CD4-positive, alpha-beta T cell treated with Interleukin-6 for 4 hours (primary cell): ENCODE results near the gene SURF1.
"Not testable (repeated sequence)": the region's sequence is repeated elsewhere in the genome, so short reads cannot be mapped to it uniquely, and the experiment has no call there.

ENCODE experiments used
- DNase-seq: peaks from one replicate; pipeline ENCODE4 v3.0.0-alpha.2; 2020; ENCODE audit warnings: mixed read lengths

The SURF1 gene

GRCh38 chr9:133382507-133383141 lies 26.3 kb upstream of the SURF1 start:
- DNase-seq, result no peak

DNA sequence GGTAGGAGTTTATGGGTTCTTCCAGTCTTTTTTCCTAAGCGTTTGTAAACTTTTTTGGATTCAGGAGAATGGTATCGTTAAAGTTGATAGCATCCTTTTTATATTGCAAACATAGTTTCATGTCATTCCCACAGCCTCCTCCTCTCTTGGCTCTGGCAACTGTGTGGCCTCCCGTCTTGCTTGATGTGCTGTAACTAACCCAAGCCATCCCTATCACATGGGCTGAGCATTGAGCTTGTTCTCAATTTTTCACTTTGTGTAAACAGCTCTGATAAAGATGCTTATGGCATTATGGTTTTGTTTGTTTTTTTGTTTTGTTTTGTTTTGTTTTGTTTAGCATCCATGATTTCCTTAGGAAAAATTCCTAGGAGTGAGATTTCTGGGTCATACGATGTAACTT lies 24.4 kb upstream of the SURF1 start:
- no peak for DNase-seq

GRCh38 chr9:133379153-133380086 lies 23.1 kb upstream of the SURF1 start:
- no peak for DNase-seq

DNA sequence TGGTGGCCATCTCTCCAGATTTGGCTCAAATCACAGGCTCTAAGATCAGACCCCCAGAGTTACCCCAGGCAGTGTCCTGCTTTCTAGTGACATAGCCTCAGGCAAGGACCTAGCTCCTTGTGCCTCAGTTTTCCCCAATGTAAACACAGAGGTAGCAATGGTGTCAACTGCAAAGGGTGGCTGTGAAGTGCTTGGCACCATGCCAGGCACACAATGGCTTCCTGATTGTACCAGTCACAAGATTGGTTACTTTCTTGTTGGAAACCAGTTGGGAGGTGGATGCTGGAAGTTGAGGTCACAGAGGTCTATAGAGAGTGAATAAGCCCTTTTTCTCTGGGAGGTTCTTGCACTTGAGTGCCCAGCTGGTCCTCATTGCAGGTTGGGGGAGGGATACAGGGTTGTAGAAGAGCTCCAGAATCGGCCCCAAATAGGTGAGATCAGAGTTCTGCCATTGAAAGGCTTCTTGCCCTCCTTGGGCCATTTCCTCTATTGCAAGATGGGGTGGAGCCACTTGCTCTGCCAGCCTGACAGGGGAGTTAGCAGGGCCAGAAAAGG lies 22.2 kb upstream of the SURF1 start:
- DNase-seq, result no peak

GRCh38 chr9:133377721-133378216 lies 21.5 kb upstream of the SURF1 start:
- no peak for DNase-seq

DNA sequence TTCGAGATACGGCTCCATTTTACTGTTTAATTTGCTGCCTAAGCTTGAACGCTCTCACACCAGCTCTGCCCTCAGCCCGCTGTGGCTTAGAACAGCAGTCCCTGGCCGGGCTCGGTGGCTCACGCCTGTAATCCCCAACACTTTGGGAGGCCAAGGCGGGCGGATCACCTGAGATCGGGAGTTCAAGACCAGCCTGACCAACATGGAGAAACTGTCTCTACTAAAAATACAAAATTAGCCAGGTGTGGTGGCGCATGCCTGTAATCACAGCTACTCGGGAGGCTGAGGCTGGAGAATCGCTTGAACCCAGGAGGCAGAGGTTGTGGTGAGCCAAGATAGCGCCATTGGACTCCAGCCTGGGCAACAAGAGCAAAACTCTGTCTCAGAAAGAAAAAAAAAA lies 21.0 kb upstream of the SURF1 start:
- DNase-seq, result not testable (repeated sequence)

- DNase-seq, result peak; percentile 94
These were observed 19.7 kb upstream of the SURF1 start, which contains the start of the genes STKLD1 and SURF4 for GRCh38 chr9:133375724-133376654. Gene STKLD1, plus strand, starts transcription at chr9:133376366. Its CDS starts 108 bp downstream, at chr9:133376474. Gene SURF4, minus strand, starts transcription at chr9:133376060. Its CDS starts 91 bp downstream, at chr9:133375969.

- peak; percentile 21 for DNase-seq
These were observed 18.9 kb upstream of the SURF1 start for GRCh38 chr9:133375116-133375723.

GRCh38 chr9:133374612-133375115 lies 18.4 kb upstream of the SURF1 start:
- peak; percentile 49 for DNase-seq

DNA sequence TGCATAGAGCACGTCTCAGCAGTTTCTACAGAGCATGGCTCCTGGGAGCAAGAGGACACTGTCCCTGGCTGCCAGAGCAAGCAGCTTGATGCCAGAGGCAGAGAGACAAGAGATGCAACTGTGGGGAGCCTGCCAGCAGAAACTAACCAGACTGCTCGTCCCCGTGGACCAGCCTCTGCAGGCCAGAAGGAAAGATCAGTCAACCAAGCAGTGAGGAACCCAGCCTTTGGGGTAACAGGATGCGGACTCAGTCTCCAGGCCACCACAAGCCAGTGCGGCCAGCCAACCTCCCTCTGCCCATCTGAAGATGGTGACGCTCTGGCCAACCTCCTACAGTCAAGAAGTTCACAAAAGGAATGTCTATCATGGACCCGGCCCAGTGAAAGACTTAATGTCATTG lies 15.9 kb upstream of the SURF1 start:
- DNase-seq, result no peak

GRCh38 chr9:133371261-133371711 lies 15.0 kb upstream of the SURF1 start:
- peak; percentile 80 for DNase-seq

DNA sequence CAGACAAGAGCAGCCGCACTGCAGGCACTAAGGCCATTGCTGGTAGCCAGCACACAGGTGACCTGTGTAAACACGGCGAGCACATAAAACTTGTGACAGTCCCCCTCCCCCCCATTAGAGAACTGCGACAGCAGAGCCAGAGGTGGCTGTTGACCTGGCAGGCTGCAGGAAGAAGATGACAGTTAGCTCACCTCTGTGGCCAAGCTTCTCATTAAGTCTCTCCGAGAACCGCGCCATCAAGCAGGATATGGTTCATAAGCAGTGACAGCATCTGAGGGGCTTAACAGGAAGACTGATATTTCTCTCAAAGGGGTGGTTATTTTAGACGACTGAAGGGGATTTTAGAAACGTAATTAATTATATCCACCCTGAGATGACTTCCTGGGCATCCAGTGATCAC lies 14.4 kb upstream of the SURF1 start:
- peak; percentile 67 for DNase-seq

DNA sequence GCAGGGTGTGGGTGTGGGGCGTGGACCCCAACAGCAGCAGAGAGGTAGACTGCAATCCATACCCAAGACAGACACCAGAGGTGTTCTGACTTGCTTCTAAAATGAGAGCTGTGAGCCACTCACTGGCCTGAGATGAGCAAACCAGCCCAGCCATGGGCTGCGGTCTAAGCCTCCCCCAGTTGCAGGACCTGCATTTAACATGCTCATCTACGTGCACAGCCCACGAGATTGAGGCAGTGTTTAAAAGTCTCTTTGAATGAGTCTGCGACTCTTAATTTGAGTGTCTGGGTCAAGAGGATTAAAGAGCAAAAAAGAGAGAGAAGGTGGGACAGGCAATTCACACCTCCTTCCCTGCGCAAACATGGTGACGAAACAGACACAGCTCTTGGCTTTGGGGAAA lies 13.6 kb upstream of the SURF1 start:
- DNase-seq, result no peak

DNA sequence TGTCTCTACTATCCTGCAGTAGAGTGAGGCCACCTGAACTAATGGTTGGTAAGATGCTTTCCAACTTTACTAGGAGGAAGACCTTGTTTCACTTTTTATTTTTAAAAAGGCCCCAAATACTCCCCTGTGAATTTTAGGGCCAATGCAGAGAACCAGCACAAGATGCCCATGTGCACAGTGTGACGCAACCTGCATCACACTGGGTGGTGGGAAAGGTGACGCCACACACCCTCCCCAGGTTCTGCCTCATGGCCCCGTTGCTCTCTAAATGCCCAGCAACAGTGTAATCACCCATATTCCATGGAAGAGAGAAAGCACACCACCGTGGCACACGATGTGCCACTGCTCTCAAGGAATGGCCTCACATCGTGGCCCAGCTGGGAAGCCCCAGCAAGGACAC lies 13.1 kb upstream of the SURF1 start:
- DNase-seq, result no peak

GRCh38 chr9:133368249-133368881 lies 12.1 kb upstream of the SURF1 start:
- no peak for DNase-seq

- DNase-seq, result no peak
These were observed 11.5 kb upstream of the SURF1 start for GRCh38 chr9:133367778-133368177.

DNA sequence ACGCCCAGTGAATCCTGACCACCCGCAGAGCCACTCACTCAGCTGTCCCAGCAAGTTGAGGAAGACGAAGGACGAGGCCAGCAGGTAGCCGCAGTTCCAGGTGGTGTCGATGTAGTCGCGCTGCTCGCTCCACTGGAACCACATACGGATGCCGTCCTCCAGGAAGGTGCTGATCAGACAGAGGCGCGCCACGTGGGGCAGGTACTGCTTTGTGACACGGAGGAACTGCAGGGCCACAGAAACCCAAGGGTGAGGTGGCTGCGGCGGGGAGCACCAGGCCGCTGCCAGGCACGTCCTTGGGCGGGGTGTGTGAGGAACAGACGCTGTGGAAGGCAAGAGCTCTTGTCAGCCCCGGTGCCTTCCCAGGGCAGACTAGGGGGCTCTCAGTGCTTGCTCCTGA lies 10.9 kb upstream of the SURF1 start:
- no peak for DNase-seq

DNA sequence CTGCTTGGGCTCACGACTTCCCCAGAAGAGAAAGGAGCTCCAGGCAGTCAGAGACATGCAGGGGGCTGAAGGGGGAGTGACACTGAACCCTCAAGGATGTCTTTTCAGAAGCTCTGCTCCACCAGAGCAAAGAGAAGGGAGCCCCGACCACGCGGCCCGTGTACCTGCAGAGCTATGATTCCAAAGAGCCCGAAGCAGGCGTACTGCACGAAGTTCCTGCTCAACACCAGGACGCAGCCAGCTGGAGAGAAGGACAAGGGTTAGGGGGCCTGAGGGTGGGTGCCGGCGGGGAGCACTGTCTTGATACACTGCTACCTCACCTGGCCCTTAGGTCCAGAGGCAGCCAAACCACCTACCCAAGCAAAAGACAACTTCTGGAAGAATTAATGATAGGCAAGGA lies 10.1 kb upstream of the SURF1 start:
- DNase-seq, result no peak

DNA sequence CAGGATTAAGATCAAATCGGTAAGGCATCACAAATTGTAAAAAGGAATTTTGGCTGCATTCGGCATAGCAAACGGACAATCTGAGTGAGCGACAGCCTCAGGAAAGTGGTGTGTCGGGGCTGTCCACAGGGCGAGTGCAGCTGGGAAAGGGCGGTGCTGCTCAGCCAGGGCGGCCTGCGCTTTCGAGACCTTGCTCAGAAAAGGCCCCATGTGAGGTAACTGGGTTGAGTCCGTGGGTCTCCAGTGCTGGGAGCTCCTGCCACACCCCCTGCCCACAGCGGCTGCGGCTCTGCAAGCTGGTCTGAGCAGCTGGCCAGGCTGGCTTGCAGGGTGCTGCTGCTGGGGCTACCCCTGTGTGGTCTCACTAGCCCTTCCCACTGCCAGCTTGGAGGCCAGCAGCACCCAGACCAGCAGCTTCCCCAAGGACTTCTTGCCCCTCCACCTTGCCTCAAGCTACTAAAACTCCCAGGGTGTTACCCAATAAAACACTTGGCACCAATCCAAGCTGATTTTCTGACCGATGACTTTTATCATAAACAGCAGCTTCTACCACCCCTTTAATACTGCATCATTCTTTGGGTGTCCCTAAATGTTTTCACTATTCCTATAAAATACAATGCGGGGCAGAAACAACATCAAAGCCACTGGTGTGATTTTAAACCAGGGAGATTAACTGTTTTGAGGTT lies 6.2 kb upstream of the SURF1 start:
- no peak for DNase-seq

- DNase-seq, result no peak
These were observed 5.3 kb upstream of the SURF1 start for GRCh38 chr9:133361507-133362092.
